Subcutaneous abdominal adipose tissue (tissue), 5 donors: ENCODE data around the gene DESI1.

Experiments
- H3K27ac ChIP-seq: one replicate; pipeline ENCODE4 v1.7.0; 2013; ENCODE audit warnings: low read depth, mild to moderate bottlenecking, inconsistent platforms, low read length, moderate library complexity
- H3K27me3 ChIP-seq, 5 donors: one replicate each; pipeline ENCODE4 v1.7.0; 2013; ENCODE audit warnings: low read length in 5 of 5, inconsistent platforms in 1 of 5; ENCODE audit not compliant: control insufficient read depth in 5 of 5, insufficient read depth in 4 of 5
- H3K36me3 ChIP-seq, 5 donors: one replicate each; pipeline ENCODE4 v1.7.0; 2013; ENCODE audit warnings: low read length in 5 of 5; ENCODE audit not compliant: control insufficient read depth in 5 of 5, insufficient read depth in 5 of 5
- H3K4me1 ChIP-seq, 5 donors: one replicate each; pipeline ENCODE4 v1.7.0; 2013; ENCODE audit warnings: low read length in 5 of 5, mild to moderate bottlenecking in 3 of 5, moderate library complexity in 1 of 5; ENCODE audit not compliant: control insufficient read depth in 5 of 5, insufficient read depth in 5 of 5
- H3K4me3 ChIP-seq, 5 donors: one replicate each; pipeline ENCODE4 v1.7.0; 2013; ENCODE audit warnings: low read length in 5 of 5, low read depth in 1 of 5
- H3K9ac ChIP-seq, 5 donors: one replicate each; pipeline ENCODE4 v1.7.0; 2013; ENCODE audit warnings: low read length in 5 of 5, mild to moderate bottlenecking in 4 of 5, moderate library complexity in 3 of 5
- H3K9me3 ChIP-seq, 5 donors: one replicate each; pipeline ENCODE4 v1.7.0; 2013; ENCODE audit warnings: low read length in 5 of 5; ENCODE audit not compliant: control insufficient read depth in 5 of 5
- donor health status: healthy.
- donor health status: healthy.
- donor health status: healthy.
- donor health status: healthy.
- donor health status: healthy.

Gene DESI1

GRCh38 chr22:41657709-41658108, 36.9 kb upstream of the DESI1 start:
- H3K4me3 ChIP-seq: no peak overlapping the region
- H3K27ac ChIP-seq: no peak overlapping the region
- H3K4me1 ChIP-seq: no peaks in the 10 kb centered on the region
- no peak overlapping the region for H3K9ac ChIP-seq
- peaks cover 37 to 98% (median 91%) of the 10 kb centered on the region in 5 donors for H3K36me3 ChIP-seq
- no peaks in the 10 kb centered on the region for H3K27me3 ChIP-seq
- no peaks in the 10 kb centered on the region for H3K9me3 ChIP-seq

DNA sequence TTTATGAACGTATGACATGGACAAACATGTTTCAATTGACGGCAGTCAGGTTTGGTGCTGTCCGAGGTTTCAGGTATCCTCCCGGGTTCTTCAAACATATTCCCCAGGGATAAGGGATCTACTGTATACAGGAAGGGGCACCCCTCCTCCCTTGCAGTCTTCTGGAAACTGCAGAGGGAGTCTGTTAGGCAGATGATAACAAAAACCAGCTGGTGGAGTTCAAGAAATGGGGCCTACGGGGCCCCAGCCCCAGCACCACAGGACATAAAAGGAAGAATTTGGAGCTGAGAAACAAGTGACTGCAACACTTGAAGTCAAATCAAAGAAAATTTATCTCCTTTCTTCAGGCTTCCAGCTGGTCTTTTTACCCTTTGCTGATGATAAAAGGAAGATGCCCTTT, 35.7 kb upstream of the DESI1 start:
- no peaks in the 10 kb centered on the region for H3K4me1 ChIP-seq
- H3K27me3 ChIP-seq: no peaks in the 10 kb centered on the region
- H3K27ac ChIP-seq: no peak overlapping the region
- no peaks in the 10 kb centered on the region for H3K9me3 ChIP-seq
- H3K9ac ChIP-seq: no peak overlapping the region
- peaks cover 32 to 98% (median 92%) of the 10 kb centered on the region in 5 donors for H3K36me3 ChIP-seq
- H3K4me3 ChIP-seq: no peak overlapping the region

DNA sequence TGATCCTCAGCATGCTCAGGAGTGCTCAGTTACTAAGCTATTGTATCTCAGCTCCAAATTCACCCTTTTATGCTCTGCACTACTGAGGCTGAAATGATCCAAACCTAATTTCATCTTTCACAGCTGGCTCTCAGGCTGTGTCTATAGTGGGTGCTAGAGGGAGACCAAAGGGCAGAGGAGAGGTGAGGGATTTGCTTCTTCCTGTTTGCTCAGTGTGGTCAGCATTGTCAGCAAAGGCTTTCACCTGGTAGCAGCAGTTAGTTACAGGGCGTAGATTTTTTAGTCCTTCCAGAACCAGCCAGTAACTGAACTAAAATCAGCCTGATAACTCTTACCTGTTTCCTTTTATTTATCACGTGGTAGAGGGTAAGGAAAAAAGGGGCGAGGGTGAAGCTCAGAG, 33.5 kb upstream of the DESI1 start:
- Histone ChIP-seq H3K9ac (no peak overlapping the region), H3K27ac (no peak overlapping the region), H3K9me3 (no peaks in the 10 kb centered on the region), H3K4me3 (no peak overlapping the region), H3K4me1 (no peaks in the 10 kb centered on the region), H3K27me3 (no peaks in the 10 kb centered on the region), H3K36me3 (peaks cover 28 to 95% (median 88%) of the 10 kb centered on the region in 5 donors)

- peaks cover 0 to 1% (median 0%) of the 10 kb centered on the region in 5 donors for H3K4me1 ChIP-seq
- H3K9ac ChIP-seq: no peak overlapping the region
- no peak overlapping the region for H3K4me3 ChIP-seq
- no peak overlapping the region for H3K27ac ChIP-seq
- H3K36me3 ChIP-seq: peaks cover 38 to 95% (median 78%) of the 10 kb centered on the region in 5 donors
- H3K9me3 ChIP-seq: no peaks in the 10 kb centered on the region
- H3K27me3 ChIP-seq: no peaks in the 10 kb centered on the region
Measured at GRCh38 chr22:41650821-41651220, 30.0 kb upstream of the DESI1 start.

DNA sequence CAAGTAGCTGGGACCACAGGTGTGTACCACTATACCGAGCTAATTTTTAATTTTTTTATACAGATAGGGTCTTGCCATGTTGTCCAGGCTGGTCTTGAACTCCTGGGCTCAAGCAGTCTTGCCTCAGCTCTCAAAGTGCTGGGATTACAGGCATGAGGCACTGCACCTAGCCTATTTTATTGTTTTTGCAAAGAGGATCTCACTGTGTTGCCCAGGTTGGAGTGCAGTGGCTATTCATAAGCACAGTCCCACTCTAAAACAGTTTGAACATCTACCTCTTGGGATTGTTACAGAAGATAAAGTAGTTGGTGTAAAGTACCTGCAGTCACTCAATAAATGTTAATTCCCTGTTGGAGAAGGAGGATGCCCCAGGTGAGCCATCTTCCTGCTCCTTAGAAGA, 29.4 kb upstream of the DESI1 start:
- peaks cover 38 to 96% (median 80%) of the 10 kb centered on the region in 5 donors for H3K36me3 ChIP-seq
- no peak overlapping the region for H3K9ac ChIP-seq
- H3K9me3 ChIP-seq: no peaks in the 10 kb centered on the region
- peaks cover 0 to 1% (median 0%) of the 10 kb centered on the region in 5 donors for H3K4me1 ChIP-seq
- H3K27ac ChIP-seq: no peak overlapping the region
- H3K4me3 ChIP-seq: no peak overlapping the region
- no peaks in the 10 kb centered on the region for H3K27me3 ChIP-seq

DNA sequence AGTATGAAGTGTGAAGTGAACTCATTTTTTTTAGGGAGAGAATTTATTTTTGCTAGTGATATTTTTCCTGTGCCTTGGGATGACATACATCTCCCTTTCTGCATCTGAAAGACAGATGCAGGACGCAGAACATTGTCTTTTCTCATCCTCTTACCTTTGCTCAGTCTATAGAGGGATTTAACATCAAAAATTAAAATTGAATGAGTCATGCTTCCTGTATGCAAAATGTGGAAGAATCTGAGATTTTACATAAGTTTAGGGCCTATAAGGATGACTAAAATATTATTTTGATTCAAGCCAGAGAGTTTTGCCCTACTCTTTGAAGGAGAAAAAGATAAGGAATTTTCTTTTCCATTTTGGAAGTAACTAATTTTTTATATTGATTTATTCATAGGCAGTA, 27.6 kb upstream of the DESI1 start:
- Histone ChIP-seq H3K9ac (no peak overlapping the region), H3K27me3 (no peaks in the 10 kb centered on the region), H3K4me3 (no peak overlapping the region), H3K27ac (no peak overlapping the region), H3K9me3 (no peaks in the 10 kb centered on the region), H3K4me1 (peaks cover 0 to 1% (median 0%) of the 10 kb centered on the region in 5 donors), H3K36me3 (peaks cover 26 to 91% (median 68%) of the 10 kb centered on the region in 5 donors)

DNA sequence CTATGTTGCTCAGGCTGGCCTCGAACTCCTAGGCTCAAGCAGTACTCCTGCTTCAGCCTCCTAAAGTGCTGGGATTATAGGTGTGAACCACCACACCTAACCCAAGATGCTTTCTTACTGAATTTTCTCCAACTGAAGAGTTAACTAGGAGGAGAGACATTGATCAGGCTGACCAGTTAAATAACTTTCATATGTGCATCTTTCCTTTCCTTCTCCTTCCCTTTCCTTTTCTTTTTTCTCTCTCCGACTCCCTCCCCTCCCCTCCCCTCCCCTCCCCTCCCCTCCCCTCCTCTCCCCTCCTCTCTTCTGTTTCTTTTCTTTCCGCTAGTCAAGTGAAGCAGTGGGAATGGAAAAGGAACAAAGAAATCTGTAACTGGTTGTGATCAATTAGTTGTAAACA, 26.9 kb upstream of the DESI1 start:
- peaks cover 27 to 91% (median 64%) of the 10 kb centered on the region in 5 donors for H3K36me3 ChIP-seq

GRCh38 chr22:41642331-41643110, 21.7 kb upstream of the DESI1 start:
- H3K4me1 ChIP-seq: no peaks in the 10 kb centered on the region
- no peak overlapping the region for H3K4me3 ChIP-seq
- H3K9me3 ChIP-seq: no peaks in the 10 kb centered on the region
- no peak overlapping the region for H3K9ac ChIP-seq
- no peak overlapping the region for H3K27ac ChIP-seq
- peaks cover 31 to 89% (median 64%) of the 10 kb centered on the region in 5 donors for H3K36me3 ChIP-seq
- H3K27me3 ChIP-seq: no peaks in the 10 kb centered on the region

More for the DNA sequence above, 26.9 kb upstream of the DESI1 start:
- Histone ChIP-seq H3K27ac (no peak overlapping the region), H3K4me1 (peaks cover 0 to 1% (median 0%) of the 10 kb centered on the region in 5 donors), H3K4me3 (no peak overlapping the region), H3K9me3 (no peaks in the 10 kb centered on the region), H3K9ac (no peak overlapping the region), H3K27me3 (no peaks in the 10 kb centered on the region)

- Histone ChIP-seq H3K27me3 (no peaks in the 10 kb centered on the region), H3K9ac (no peak overlapping the region), H3K27ac (no peak overlapping the region), H3K36me3 (peaks cover 31 to 89% (median 65%) of the 10 kb centered on the region in 5 donors), H3K4me1 (no peaks in the 10 kb centered on the region), H3K9me3 (no peaks in the 10 kb centered on the region), H3K4me3 (no peak overlapping the region)
Measured at GRCh38 chr22:41641854-41642253, 21.0 kb upstream of the DESI1 start.

GRCh38 chr22:41638748-41639147, 17.9 kb upstream of the DESI1 start:
- Histone ChIP-seq H3K36me3 (peaks cover 37 to 90% (median 76%) of the 10 kb centered on the region in 5 donors), H3K27ac (no peak overlapping the region), H3K27me3 (no peaks in the 10 kb centered on the region), H3K9me3 (no peaks in the 10 kb centered on the region), H3K4me3 (no peak overlapping the region), H3K4me1 (no peaks in the 10 kb centered on the region), H3K9ac (no peak overlapping the region)
